Vagina (tissue), 2 donors: ENCODE data around the gene CWF19L1.

Source experiments
- POLR2A ChIP-seq, 2 donors: fragments of 450-650 bp; IDR thresholded peaks; one replicate each; pipeline ENCODE4 v1.6.1; 2017; ENCODE audit warnings: antibody characterized with exemption in 2 of 2, mild to moderate bottlenecking in 2 of 2, moderate library complexity in 2 of 2
- TF ChIP-seq, protein P1 (sequence below), 3 experiments: fragments of 450-650 bp in 2 of 3; fragments of 200-600 bp in 1 of 3; sonication (generic) in 1 of 3; IDR thresholded peaks; one replicate each; pipeline ENCODE4 v1.5.1; 2017 to 2019; ENCODE audit warnings: antibody characterized with exemption in 3 of 3, mild to moderate bottlenecking in 2 of 3, moderate library complexity in 2 of 3

DNA sequence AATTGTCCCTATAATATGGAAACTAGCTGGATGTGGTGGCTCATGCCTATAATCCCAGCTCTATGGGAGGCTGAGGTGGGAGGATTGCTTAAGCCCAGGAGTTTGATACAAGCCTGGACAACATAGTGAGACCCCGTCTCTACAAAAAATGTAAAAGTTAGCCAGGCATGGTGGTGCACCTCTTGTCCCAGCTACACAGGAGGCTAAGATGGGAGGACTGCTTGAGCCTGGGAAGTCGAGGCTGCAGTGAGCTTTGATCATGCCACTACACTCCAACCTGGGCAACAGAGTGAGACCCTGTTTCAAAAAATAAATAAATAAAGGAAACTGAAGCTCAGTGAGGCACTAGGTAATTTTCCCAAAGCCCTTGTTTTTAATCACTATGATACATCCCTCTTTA, 65.9 kb downstream of the CWF19L1 start:
- TF ChIP-seq POLR2A (IDR thresholded peaks at IDR 0.05): no peak
- TF ChIP-seq, protein P1, sequence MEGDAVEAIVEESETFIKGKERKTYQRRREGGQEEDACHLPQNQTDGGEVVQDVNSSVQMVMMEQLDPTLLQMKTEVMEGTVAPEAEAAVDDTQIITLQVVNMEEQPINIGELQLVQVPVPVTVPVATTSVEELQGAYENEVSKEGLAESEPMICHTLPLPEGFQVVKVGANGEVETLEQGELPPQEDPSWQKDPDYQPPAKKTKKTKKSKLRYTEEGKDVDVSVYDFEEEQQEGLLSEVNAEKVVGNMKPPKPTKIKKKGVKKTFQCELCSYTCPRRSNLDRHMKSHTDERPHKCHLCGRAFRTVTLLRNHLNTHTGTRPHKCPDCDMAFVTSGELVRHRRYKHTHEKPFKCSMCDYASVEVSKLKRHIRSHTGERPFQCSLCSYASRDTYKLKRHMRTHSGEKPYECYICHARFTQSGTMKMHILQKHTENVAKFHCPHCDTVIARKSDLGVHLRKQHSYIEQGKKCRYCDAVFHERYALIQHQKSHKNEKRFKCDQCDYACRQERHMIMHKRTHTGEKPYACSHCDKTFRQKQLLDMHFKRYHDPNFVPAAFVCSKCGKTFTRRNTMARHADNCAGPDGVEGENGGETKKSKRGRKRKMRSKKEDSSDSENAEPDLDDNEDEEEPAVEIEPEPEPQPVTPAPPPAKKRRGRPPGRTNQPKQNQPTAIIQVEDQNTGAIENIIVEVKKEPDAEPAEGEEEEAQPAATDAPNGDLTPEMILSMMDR (IDR thresholded peaks at IDR 0.05): no peak
